CD4-positive, alpha-beta memory T cell (primary cell): ENCODE results near the gene SPAG5. TPM values are rescaled to one million over a fixed set of nuclear protein-coding genes. Genes with fewer than 3 reads are reported as not detected.

Source experiments
- CTCF ChIA-PET: fragments of 350-600 bp; sonication (Branson Sonifier 250); formaldehyde crosslinking; loops from one replicate; lab custom pipeline; 2021; ENCODE audit warnings: inconsistent platforms; ENCODE audit not compliant: partially characterized antibody; lab: Charles Lee
- POLR2A ChIA-PET: fragments of 350-600 bp; sonication (Branson Sonifier 250); formaldehyde crosslinking; loops from one replicate; lab custom pipeline; 2021; ENCODE audit not compliant: partially characterized antibody; lab: Charles Lee
- DNase-seq, 5 donors: peaks; one replicate each; pipeline versions ENCODE4 v3.0.0 to v3.0.0-alpha.2; 2020 to 2022; ENCODE audit warnings: mixed read lengths in 1 of 5
- H3K27ac ChIP-seq: one replicate; pipeline ENCODE4 v1.7.0; 2013; ENCODE audit warnings: low read depth, low read length
- H3K27me3 ChIP-seq: 2 replicates; pipeline ENCODE4 v1.7.0; 2013; ENCODE audit warnings: mild to moderate bottlenecking, low read length, moderate library complexity; ENCODE audit not compliant: insufficient read depth
- H3K36me3 ChIP-seq: 2 replicates; pipeline ENCODE4 v1.7.0; 2013; ENCODE audit warnings: mild to moderate bottlenecking, low read length, moderate library complexity; ENCODE audit not compliant: insufficient read depth
- H3K4me1 ChIP-seq: 2 replicates; pipeline ENCODE4 v1.7.0; 2013; ENCODE audit warnings: mild to moderate bottlenecking, low read length, moderate library complexity; ENCODE audit not compliant: insufficient read depth
- H3K4me3 ChIP-seq, 2 donors: one replicate each; pipeline ENCODE4 v1.7.0; 2013; ENCODE audit warnings: low read length in 2 of 2, mild to moderate bottlenecking in 1 of 2
- H3K9me3 ChIP-seq, 2 donors: one replicate each; pipeline ENCODE4 v1.7.0; 2013; ENCODE audit warnings: low read length in 2 of 2, control low read depth in 1 of 2; ENCODE audit not compliant: control insufficient read depth in 1 of 2
- H3K27ac Mint-ChIP-seq, 7 donors: one replicate each; pipeline ENCODE4 v1.8.0; 2020 to 2021; ENCODE audit warnings: mixed read lengths in 7 of 7, mild to moderate bottlenecking in 6 of 7, inconsistent platforms in 3 of 7, moderate library complexity in 3 of 7
- H3K27me3 Mint-ChIP-seq, 2 donors: one replicate each; pipeline ENCODE4 v1.8.0; 2020 to 2021; ENCODE audit warnings: mixed read lengths in 2 of 2
- H3K36me3 Mint-ChIP-seq, 2 donors: one replicate each; pipeline ENCODE4 v1.8.0; 2020 to 2021; ENCODE audit warnings: mixed read lengths in 2 of 2, inconsistent platforms in 1 of 2, mild to moderate bottlenecking in 1 of 2
- H3K4me1 Mint-ChIP-seq, 4 donors: one replicate each; pipeline ENCODE4 v1.8.0; 2020 to 2021; ENCODE audit warnings: mixed read lengths in 4 of 4, mild to moderate bottlenecking in 1 of 4
- H3K4me3 Mint-ChIP-seq, 8 donors: one replicate each; pipeline ENCODE4 v1.8.0; 2020 to 2021; ENCODE audit warnings: mixed read lengths in 8 of 8, mild to moderate bottlenecking in 7 of 8, moderate library complexity in 6 of 8, inconsistent platforms in 3 of 8
- H3K9me3 Mint-ChIP-seq, 8 donors: one replicate each; pipeline ENCODE4 v1.8.0; 2020 to 2021; ENCODE audit warnings: mixed read lengths in 8 of 8, mild to moderate bottlenecking in 5 of 8, inconsistent platforms in 3 of 8, moderate library complexity in 1 of 8
- intact Hi-C: fragments of 100-400 bp; cut with micrococcal nuclease; formaldehyde crosslinking; loops from one replicate; pipeline ENCODE4 v1.15.1; 2023
- polyA plus RNA-seq, 2 donors: library from polyadenylated mRNA; unstranded; fragments of 300-500 nt; fragmentation: Illumina TruSeq; gene quantifications; one replicate each; pipeline ENCODE4 v1.2.3, GENCODE V29; 2021
- total RNA-seq, 2 experiments: library from RNA; stranded (reverse); gene quantifications; one replicate each; pipeline ENCODE4 v1.2.3, GENCODE V29; 2021

The SPAG5 gene, protein sequence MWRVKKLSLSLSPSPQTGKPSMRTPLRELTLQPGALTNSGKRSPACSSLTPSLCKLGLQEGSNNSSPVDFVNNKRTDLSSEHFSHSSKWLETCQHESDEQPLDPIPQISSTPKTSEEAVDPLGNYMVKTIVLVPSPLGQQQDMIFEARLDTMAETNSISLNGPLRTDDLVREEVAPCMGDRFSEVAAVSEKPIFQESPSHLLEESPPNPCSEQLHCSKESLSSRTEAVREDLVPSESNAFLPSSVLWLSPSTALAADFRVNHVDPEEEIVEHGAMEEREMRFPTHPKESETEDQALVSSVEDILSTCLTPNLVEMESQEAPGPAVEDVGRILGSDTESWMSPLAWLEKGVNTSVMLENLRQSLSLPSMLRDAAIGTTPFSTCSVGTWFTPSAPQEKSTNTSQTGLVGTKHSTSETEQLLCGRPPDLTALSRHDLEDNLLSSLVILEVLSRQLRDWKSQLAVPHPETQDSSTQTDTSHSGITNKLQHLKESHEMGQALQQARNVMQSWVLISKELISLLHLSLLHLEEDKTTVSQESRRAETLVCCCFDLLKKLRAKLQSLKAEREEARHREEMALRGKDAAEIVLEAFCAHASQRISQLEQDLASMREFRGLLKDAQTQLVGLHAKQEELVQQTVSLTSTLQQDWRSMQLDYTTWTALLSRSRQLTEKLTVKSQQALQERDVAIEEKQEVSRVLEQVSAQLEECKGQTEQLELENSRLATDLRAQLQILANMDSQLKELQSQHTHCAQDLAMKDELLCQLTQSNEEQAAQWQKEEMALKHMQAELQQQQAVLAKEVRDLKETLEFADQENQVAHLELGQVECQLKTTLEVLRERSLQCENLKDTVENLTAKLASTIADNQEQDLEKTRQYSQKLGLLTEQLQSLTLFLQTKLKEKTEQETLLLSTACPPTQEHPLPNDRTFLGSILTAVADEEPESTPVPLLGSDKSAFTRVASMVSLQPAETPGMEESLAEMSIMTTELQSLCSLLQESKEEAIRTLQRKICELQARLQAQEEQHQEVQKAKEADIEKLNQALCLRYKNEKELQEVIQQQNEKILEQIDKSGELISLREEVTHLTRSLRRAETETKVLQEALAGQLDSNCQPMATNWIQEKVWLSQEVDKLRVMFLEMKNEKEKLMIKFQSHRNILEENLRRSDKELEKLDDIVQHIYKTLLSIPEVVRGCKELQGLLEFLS
- total RNA-seq (10 to 100 TPM in 1 of 2 experiments, 1 to 10 TPM in 1; 9.2 to 10.2 TPM), polyA plus RNA-seq (1 to 10 TPM in 1 of 2 donors, not detected in 1; 1.4 TPM)

DNA sequence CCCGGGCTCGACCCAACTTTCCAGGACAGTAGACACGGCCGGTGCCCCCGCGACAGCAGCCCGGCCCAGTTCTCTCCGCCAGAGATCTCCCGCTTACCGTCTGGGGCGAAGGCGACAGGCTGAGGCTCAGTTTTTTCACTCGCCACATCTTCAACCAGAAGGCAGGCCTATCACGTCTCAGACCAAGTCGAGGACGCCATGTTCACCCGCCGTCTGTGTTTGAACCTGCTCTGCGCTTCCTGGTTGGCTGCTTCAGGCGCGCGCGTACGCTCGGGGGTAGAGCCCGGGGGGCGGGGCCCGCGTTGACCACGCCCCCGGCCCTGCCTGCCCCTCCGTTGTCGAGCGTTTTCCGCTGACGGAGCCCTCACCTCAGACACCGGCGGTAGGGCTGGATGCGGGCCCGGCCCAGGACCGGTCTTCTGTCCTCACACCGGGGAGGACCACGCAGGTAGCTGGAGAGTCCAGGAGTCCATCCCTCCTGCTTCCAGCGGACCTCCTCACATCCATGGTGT, at the start of gene SPAG5:
TSS of gene SPAG5 (minus strand) at position 227 of the 512 bp plus-strand sequence. CDS start at position 148, 79 bp downstream.
- Histone ChIP-seq H3K27ac (peak within 1 kb of the TSS; percentile 100), H3K9me3 (no peaks in the 10 kb centered on the region), H3K27me3 (no peaks in the 10 kb centered on the region), H3K4me3 (peak within 1 kb of the TSS; percentile 74 to 95), H3K36me3 (no peaks in the 10 kb centered on the region), H3K4me1 (peaks cover 7% of the 10 kb centered on the region)
- Mint-ChIP-seq H3K27ac (peak within 1 kb of the TSS; percentile 94 to 99 (median 99)), H3K4me1 (peaks cover 13 to 27% (median 22%) of the 10 kb centered on the region in 4 donors), H3K27me3 (no peaks in the 10 kb centered on the region), H3K9me3 (no peaks in the 10 kb centered on the region), H3K4me3 (peak within 1 kb of the TSS; percentile 88 to 99 (median 96)), H3K36me3 (peaks cover 0 to 6% of the 10 kb centered on the region in 2 donors)
- ChIA-PET POLR2A (interaction anchor here (1.0 to 6.0 kb wide), 19 partner anchors 8 to 695 kb away, joined by 3 to 169 read pairs (median 7); partner anchors contain the start of genes ALDOC, BLTP2, NUFIP2 and PHF12), CTCF (interaction anchor here (1.1 to 3.2 kb wide), 3 partner anchors 15 to 50 kb away, joined by 5 to 12 read pairs (median 8); partner anchors contain the start of gene RSKR)
- intact Hi-C loops, result loop anchor here (1.0 to 2.0 kb wide), 6 partner anchors 22 to 105 kb away; partner anchors contain the start of genes BLTP2, PIGS and UNC119
- DNase-seq, result peak; percentile 95 to 96 (median 96)

DNA sequence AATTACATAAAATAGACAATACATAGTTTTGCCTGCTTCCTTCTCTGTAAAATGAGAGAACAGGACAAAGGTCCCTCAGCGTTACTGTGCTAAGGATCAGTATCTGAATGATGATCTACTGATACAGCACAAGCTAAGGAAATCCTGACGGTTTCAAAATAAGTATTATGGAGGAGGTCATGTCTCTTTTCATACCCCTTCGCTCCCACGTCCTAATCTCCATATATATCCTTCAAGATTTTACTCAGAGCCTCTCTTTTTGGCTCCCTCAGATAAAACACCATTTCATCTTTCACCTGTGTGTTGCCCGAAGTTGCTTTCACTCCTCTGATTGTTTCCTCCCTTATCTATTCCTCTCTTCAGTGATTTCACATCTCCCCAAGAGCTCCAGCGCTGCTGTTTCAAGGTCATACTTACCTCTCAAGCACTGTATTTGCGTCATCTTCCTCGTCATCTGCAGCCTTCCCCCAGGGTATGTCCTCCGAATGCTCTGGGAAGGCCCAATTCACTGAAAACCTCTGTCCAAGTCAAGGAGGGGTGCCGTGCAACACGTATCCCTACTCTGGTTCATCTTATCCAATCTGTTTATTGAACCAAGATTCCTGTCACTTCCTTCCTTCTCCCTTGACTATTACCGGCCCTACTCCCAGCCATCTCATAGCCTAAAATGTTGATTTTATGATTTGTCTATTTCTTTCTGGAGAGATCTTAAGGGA, 47.4 kb upstream of the SPAG5 start:
- no peaks in the 10 kb centered on the region for H3K27me3 Mint-ChIP-seq
- H3K4me1 ChIP-seq, result peaks cover 47% of the 10 kb centered on the region
- H3K4me3 Mint-ChIP-seq, result peak overlapping the region; percentile 78 to 93 (median 86)
- ChIA-PET CTCF (interaction anchor here (0.6 to 6.0 kb wide), 14 partner anchors 12 to 307 kb away, joined by 3 to 51 read pairs (median 5); partner anchors contain the start of genes NEK8, PROCA1, RPL23A and SDF2), POLR2A (interaction anchor here (0.5 to 3.7 kb wide), 13 partner anchors 16 to 311 kb away, joined by 3 to 77 read pairs (median 6); partner anchors contain the start of genes ALDOC, IFT20, NEK8 and PHF12)
- H3K9me3 ChIP-seq, result no peaks in the 10 kb centered on the region
- H3K4me1 Mint-ChIP-seq, result peaks cover 28 to 43% (median 35%) of the 10 kb centered on the region in 4 donors
- peak overlapping the region; percentile 93 to 99 (median 98) for H3K27ac Mint-ChIP-seq
- no peaks in the 10 kb centered on the region for H3K9me3 Mint-ChIP-seq
- DNase-seq, result peak in 3 of 5 donors; percentile 2 to 53 (median 25)
- peaks cover 21 to 42% of the 10 kb centered on the region in 2 donors for H3K36me3 Mint-ChIP-seq
- H3K27ac ChIP-seq, result peak overlapping the region; percentile 91
- peaks cover 38% of the 10 kb centered on the region for H3K36me3 ChIP-seq
- peak overlapping the region in 1 of 2 donors; percentile 33 for H3K4me3 ChIP-seq
- H3K27me3 ChIP-seq, result no peaks in the 10 kb centered on the region
- intact Hi-C loops, result loop anchor here (2.0 to 5.0 kb wide), 4 partner anchors 73 to 471 kb away; partner anchors contain the start of genes PHF12, RPL23A and TLCD1

DNA sequence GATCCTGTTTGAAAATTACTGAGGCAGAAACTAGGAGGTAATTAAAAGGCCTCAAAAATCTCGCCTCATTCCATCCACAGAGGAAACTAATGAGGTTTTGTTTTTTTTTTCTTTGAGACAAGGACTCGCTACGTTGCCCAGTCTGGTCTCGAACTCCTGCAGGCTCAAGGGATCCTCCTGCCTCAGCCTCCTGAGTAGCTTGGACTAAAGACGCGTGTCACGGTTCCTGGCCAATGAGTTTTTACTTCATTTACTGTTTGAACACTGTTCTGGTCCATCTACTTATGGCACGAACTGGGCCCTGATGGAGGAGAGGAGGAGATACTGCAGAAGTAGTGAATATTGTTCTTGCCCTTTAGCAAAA, 46.7 kb upstream of the SPAG5 start:
- H3K9me3 ChIP-seq, result no peaks in the 10 kb centered on the region
- Mint-ChIP-seq H3K27ac (peak overlapping the region; percentile 93 to 99 (median 98)), H3K4me1 (peaks cover 28 to 43% (median 36%) of the 10 kb centered on the region in 4 donors), H3K36me3 (peaks cover 25 to 47% of the 10 kb centered on the region in 2 donors), H3K9me3 (no peaks in the 10 kb centered on the region), H3K27me3 (no peaks in the 10 kb centered on the region), H3K4me3 (peak overlapping the region; percentile 78 to 93 (median 86))
- peak overlapping the region; percentile 91 for H3K27ac ChIP-seq
- intact Hi-C loops, result loop anchor here (1.0 to 5.0 kb wide), 3 partner anchors 16 to 307 kb away; partner anchors contain the start of genes PHF12, SDF2 and SPAG5
- H3K36me3 ChIP-seq, result peaks cover 39% of the 10 kb centered on the region
- CTCF ChIA-PET, result interaction anchor here (0.6 to 6.0 kb wide), 9 partner anchors 16 to 118 kb away, joined by 3 to 51 read pairs (median 5); partner anchors contain the start of genes NEK8, PROCA1, RPL23A and SDF2
- no peak for DNase-seq
- H3K27me3 ChIP-seq, result no peaks in the 10 kb centered on the region
- peak overlapping the region; percentile 45 to 81 for H3K4me3 ChIP-seq
- peaks cover 47% of the 10 kb centered on the region for H3K4me1 ChIP-seq
- POLR2A ChIA-PET, result interaction anchor here (0.6 to 3.7 kb wide), 19 partner anchors 10 to 1690 kb away, joined by 3 to 77 read pairs (median 7); partner anchors contain the start of genes IFT20, NEK8, PHF12 and PIGS

DNA sequence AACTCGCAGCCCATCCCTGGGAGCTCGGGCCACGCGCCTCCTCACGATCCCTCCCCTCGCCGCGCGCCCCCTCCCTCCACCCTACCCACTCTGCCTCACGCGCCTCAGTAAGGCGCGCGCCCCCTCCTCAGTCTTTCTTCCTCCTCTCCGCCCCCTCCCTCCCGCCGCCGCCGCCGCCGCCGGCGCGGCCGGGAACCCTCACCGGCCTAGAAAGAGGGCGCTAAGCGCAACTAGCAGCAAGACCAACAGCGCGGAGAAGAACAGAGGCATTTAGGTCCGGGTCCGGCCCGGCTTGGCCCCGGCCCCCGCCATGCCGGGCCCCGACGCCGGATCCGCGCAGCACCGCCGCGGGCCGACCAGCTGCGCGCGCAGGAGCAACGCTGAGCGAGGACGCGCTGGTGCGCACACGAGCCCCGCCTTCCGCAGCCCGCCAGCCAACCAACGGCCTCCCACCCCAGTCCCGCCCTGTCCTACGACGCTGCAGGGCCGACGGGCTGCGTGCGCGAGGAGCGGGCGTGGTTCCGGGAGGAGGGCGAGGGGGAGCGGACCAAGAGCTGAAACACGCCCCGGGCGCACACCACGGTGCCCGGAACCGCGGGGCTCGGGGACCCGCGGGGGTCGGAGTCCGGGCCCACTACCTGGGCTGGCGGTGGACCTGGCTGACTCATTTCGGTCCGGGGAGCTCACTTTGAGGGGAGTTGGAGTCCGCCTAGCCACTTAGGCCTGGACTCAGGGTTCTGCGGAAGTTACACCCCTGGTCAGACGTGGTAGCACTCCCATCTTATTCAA, 46.2 kb upstream of the SPAG5 start, which contains the start of gene BLTP2:
TSS of gene BLTP2 (minus strand) at position 372 of the 789 bp plus-strand sequence. CDS start at position 270, 102 bp downstream.
- ChIA-PET CTCF (interaction anchor here (0.9 to 6.0 kb wide), 7 partner anchors 17 to 118 kb away, joined by 3 to 51 read pairs (median 5); partner anchors contain the start of genes NEK8, PROCA1, RPL23A and SDF2), POLR2A (interaction anchor here (0.6 to 3.7 kb wide), 25 partner anchors 10 to 1691 kb away, joined by 3 to 77 read pairs (median 4); partner anchors contain the start of genes IFT20, NEK8, PHF12 and PIGS)
- Mint-ChIP-seq H3K36me3 (peaks cover 29 to 48% of the 10 kb centered on the region in 2 donors), H3K27ac (peak within 1 kb of the TSS; percentile 93 to 99 (median 98)), H3K27me3 (no peaks in the 10 kb centered on the region), H3K4me1 (peaks cover 31 to 45% (median 37%) of the 10 kb centered on the region in 4 donors), H3K9me3 (no peaks in the 10 kb centered on the region), H3K4me3 (peak within 1 kb of the TSS; percentile 86 to 96 (median 92))
- intact Hi-C loops, result loop anchor here (1.0 to 5.0 kb wide), 3 partner anchors 16 to 307 kb away; partner anchors contain the start of genes PHF12, SDF2 and SPAG5
- peaks cover 42% of the 10 kb centered on the region for H3K36me3 ChIP-seq
- H3K27me3 ChIP-seq, result no peaks in the 10 kb centered on the region
- H3K4me3 ChIP-seq, result peak within 1 kb of the TSS; percentile 45 to 98
- H3K9me3 ChIP-seq, result no peaks in the 10 kb centered on the region
- DNase-seq, result peak; percentile 93 to 95 (median 94)
- peak within 1 kb of the TSS; percentile 91 for H3K27ac ChIP-seq
- peaks cover 47% of the 10 kb centered on the region for H3K4me1 ChIP-seq
